Dedifferentiated amniotic fluid mesenchymal stem cell (primary cell): ENCODE results near the gene NBPF1.
"Not testable (repeated sequence)": the region's sequence is repeated elsewhere in the genome, so short reads cannot be mapped to it uniquely, and the experiment has no call there.

Experiments
- DNase-seq: peaks from one replicate; pipeline ENCODE4 v3.0.0-alpha.2; 2016; ENCODE audit errors: extremely low spot score

Gene NBPF1

GRCh38 chr1:16621681-16622315 lies 8.4 kb upstream of the NBPF1 start:
- not testable (repeated sequence) for DNase-seq

- DNase-seq, result no peak
Observed at GRCh38 chr1:16621300-16621658, 7.9 kb upstream of the NBPF1 start.

GRCh38 chr1:16619803-16620501 lies 6.6 kb upstream of the NBPF1 start:
- DNase-seq, result not testable (repeated sequence)

GRCh38 chr1:16618719-16619118 lies 5.4 kb upstream of the NBPF1 start:
- peak; percentile 22 for DNase-seq

GRCh38 chr1:16617778-16618580 lies 4.6 kb upstream of the NBPF1 start:
- peak; percentile 14 for DNase-seq

GRCh38 chr1:16617114-16617631 lies 3.8 kb upstream of the NBPF1 start:
- DNase-seq, result no peak

GRCh38 chr1:16615253-16616252 lies 2.2 kb upstream of the NBPF1 start:
- DNase-seq, result peak; percentile 14

GRCh38 chr1:16614361-16615252 lies 1.2 kb upstream of the NBPF1 start:
- peak; percentile 16 for DNase-seq

- DNase-seq, result peak; percentile 95
Observed at GRCh38 chr1:16612332-16613172, 812 bp downstream of the NBPF1 start.

- DNase-seq, result not testable (repeated sequence)
Observed at GRCh38 chr1:16611981-16612331, 1.4 kb downstream of the NBPF1 start.

GRCh38 chr1:16611164-16611563 lies 2.2 kb downstream of the NBPF1 start:
- DNase-seq, result not testable (repeated sequence)

- DNase-seq, result not testable (repeated sequence)
Observed at GRCh38 chr1:16610553-16610952, 2.8 kb downstream of the NBPF1 start.

GRCh38 chr1:16609761-16610160 lies 3.6 kb downstream of the NBPF1 start:
- DNase-seq, result not testable (repeated sequence)

GRCh38 chr1:16608838-16609560 lies 4.4 kb downstream of the NBPF1 start:
- peak; percentile 14 for DNase-seq

GRCh38 chr1:16607853-16608815 lies 5.2 kb downstream of the NBPF1 start:
- DNase-seq, result peak; percentile 14

GRCh38 chr1:16607433-16607851 lies 5.9 kb downstream of the NBPF1 start:
- DNase-seq, result peak; percentile 14

- DNase-seq, result peak; percentile 14
Observed at GRCh38 chr1:16606666-16607432, 6.5 kb downstream of the NBPF1 start.
